B cell (primary cell): ENCODE measurements around the gene TWSG1.

ENCODE experiments used
- EZH2 ChIP-seq: IDR thresholded peaks from 2 replicates; pipeline ENCODE4 v1.6.1; 2012; ENCODE audit warnings: borderline replicate concordance, low read depth, mild to moderate bottlenecking, moderate library complexity, low read length; ENCODE audit not compliant: insufficient read depth, poor library complexity, severe bottlenecking
- TF ChIP-seq, protein P1 (sequence below): fragments of 200-600 bp; IDR thresholded peaks from one replicate; pipeline ENCODE4 v1.8.0; 2022; ENCODE audit warnings: antibody characterized with exemption, mild to moderate bottlenecking

GRCh38 chr18:9322744-9323143, 11.8 kb upstream of the TWSG1 start:
- TF ChIP-seq, protein P1, sequence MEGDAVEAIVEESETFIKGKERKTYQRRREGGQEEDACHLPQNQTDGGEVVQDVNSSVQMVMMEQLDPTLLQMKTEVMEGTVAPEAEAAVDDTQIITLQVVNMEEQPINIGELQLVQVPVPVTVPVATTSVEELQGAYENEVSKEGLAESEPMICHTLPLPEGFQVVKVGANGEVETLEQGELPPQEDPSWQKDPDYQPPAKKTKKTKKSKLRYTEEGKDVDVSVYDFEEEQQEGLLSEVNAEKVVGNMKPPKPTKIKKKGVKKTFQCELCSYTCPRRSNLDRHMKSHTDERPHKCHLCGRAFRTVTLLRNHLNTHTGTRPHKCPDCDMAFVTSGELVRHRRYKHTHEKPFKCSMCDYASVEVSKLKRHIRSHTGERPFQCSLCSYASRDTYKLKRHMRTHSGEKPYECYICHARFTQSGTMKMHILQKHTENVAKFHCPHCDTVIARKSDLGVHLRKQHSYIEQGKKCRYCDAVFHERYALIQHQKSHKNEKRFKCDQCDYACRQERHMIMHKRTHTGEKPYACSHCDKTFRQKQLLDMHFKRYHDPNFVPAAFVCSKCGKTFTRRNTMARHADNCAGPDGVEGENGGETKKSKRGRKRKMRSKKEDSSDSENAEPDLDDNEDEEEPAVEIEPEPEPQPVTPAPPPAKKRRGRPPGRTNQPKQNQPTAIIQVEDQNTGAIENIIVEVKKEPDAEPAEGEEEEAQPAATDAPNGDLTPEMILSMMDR, result no peak
- TF ChIP-seq EZH2, result no peak
